Regular cardiac myocyte (primary cell): ENCODE results near the gene STAG3. TPM values are rescaled to one million over a fixed set of nuclear protein-coding genes. Genes with fewer than 3 reads are reported as not detected.

Experiments used
- total RNA-seq: library from RNA; depleted of rRNA; stranded (reverse); fragments of >200 nt; gene quantifications from 2 replicates; pipeline ENCODE4 v1.2.3, GENCODE V29; 2014

The STAG3 gene
- total RNA-seq = 1.1 and 4.8 TPM in 2 replicates

DNA sequence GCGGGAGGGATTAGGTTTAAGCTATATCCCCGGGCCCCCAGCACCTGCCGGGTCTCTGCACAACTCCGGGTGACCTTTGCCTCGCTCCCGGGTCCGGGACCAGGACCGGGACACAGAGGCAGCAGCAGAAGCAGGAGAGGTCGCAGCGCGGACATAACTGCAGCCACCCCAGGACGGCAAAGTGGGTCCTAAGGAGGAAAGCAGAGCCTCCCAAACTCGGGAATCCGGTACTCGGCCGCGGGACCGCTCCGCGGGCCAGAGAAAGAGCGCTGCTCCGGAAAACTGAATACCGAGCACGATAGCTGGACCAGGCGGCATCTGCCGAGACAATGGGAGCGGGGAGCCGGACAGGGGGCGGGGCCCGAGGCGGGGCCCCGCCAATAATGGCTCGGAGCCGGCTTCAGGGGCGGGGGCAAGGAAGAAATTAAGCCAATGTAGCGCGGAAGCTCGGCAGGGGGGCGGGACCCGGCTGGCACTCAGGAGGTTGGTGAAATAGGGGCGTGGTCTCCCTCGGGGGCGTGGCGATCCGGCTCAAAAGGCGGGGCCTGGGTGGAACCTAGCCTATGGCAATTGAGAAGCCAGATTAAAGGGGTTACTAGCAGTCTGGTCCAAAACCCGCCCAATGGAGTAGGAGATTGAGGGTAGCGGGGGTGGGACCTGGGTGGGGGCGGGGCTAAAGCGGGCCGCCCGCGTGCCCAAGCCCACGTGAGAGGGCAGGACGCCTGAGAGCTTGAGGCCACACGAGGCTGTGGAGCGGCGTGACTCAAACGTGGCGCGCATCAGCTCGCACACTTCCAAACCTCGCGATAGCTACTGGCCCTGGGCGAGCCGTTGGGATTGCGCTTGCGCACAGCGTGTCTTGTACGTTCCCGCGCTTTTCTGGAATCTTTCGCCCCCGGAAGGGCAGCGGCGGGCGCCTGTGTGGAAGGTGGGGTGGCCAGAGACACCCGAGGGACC is at the start of gene STAG3, which contains the start of gene GPC2:
STAG3 (plus strand) TSS at position 874 of the 957 bp plus-strand sequence. CDS start 2,639 bp downstream, outside the sequence.
GPC2 (minus strand) TSS at position 337 of the 957 bp plus-strand sequence; CDS start at position 155, 182 bp downstream.

DNA sequence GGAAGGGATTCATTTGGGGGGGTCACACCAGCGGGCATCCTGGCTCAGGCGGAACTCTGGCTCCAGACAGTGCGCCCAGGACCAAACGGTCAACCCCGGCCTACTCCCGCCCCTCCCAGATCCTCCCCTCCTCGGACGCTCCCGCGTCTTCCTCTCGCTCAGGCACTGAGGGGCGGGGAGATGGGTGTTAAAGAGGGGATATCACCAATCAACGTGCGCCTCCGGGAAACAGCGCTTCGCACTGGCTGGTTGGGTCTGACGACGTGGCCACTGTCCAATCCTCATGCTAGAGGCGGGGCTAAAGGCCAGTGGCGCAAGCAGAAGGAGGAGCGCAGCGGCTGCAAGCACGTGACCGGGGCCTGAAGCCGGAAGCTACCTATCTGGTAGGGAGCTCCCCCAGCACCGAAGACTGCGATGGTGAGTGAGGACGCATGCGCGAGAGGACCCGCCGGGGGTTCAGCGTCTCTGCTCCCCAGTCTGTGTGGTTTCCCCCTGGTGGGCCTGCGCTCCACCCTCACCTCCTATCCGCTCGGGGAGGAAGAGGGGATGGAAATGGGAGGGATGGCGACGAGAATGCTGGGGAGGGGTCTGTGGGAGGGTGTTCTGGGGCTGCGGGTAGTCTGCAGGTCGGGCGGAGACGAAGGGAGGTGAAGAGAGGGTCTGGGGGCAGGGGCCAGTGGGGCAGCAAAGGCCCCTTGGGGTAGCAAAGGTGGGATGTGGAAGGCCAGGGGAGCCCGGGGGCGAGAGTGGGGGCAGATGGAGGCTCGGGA is 29.0 kb upstream of the STAG3 start, which contains the start of gene LAMTOR4:
LAMTOR4 (plus strand) TSS at position 360 of the 770 bp plus-strand sequence; CDS start at position 415, 55 bp downstream.

GRCh38 chr7:100158229-100159098 is 19.3 kb upstream of the STAG3 start, which contains the start of gene TRAPPC14:
TSS of gene TRAPPC14 (minus strand) at chr7:100158723. CDS start at chr7:100158499, 224 bp downstream.

GRCh38 chr7:100219801-100220585 is 42.3 kb downstream of the STAG3 start, which contains the start of gene PVRIG:
TSS of gene PVRIG (plus strand) at chr7:100219949. CDS start at chr7:100219971, 22 bp downstream.

Other genes starting within 250 kb of the STAG3 start
- 0.19 and 0.28 TPM in 2 replicates for gene GJC3, start 248.3 kb upstream of the STAG3 start, total RNA-seq
- gene AZGP1, start 201.9 kb upstream of the STAG3 start, total RNA-seq = not detected in 2 replicates
- 35.3 and 49.3 TPM in 2 replicates for gene ZKSCAN1, start 162.3 kb upstream of the STAG3 start, total RNA-seq
- gene ZSCAN21, start 128.1 kb upstream of the STAG3 start, total RNA-seq = 7.9 and 11.8 TPM in 2 replicates
- 17.4 and 20.0 TPM in 2 replicates for gene ZNF3, start 96.2 kb upstream of the STAG3 start, total RNA-seq
- gene COPS6, start 88.9 kb upstream of the STAG3 start, total RNA-seq = 41.7 and 150 TPM in 2 replicates
- gene MCM7, start 76.5 kb upstream of the STAG3 start, total RNA-seq = 20.0 and 148 TPM in 2 replicates
- 16.5 and 22.0 TPM in 2 replicates for gene AP4M1, start 76.3 kb upstream of the STAG3 start, total RNA-seq
- 33.0 and 51.6 TPM in 2 replicates for gene TAF6, start 58.6 kb upstream of the STAG3 start, total RNA-seq
- 39.9 and 57.2 TPM in 2 replicates for gene CNPY4, start 58.3 kb upstream of the STAG3 start, total RNA-seq
- 2.5 and 4.2 TPM in 2 replicates for gene MBLAC1, start 51.0 kb upstream of the STAG3 start, total RNA-seq
- 71.7 and 78.1 TPM in 2 replicates for gene LAMTOR4, start 29.0 kb upstream of the STAG3 start, total RNA-seq
- gene TRAPPC14, start 19.2 kb upstream of the STAG3 start, total RNA-seq = 2.8 and 6.9 TPM in 2 replicates
- gene GAL3ST4, start 9.3 kb upstream of the STAG3 start, total RNA-seq = 1.5 and 3.1 TPM in 2 replicates
- 2.1 and 3.1 TPM in 2 replicates for gene GPC2, start 537 bp upstream of the STAG3 start, total RNA-seq
- gene PVRIG, start 42.0 kb downstream of the STAG3 start, total RNA-seq = 0.19 TPM in 1 of 2 replicates, not detected in the other
- not detected in 2 replicates for gene SPDYE3, start 129.8 kb downstream of the STAG3 start, total RNA-seq
- gene PILRB, start 180.2 kb downstream of the STAG3 start, total RNA-seq = 5.8 and 6.2 TPM in 2 replicates
- gene PILRA, start 195.6 kb downstream of the STAG3 start, total RNA-seq = under 0.01 and 0.28 TPM in 2 replicates